ENCODE data around the gene APOL4.
"Not testable (repeated sequence)": the region's sequence is repeated elsewhere in the genome, so short reads cannot be mapped to it uniquely, and the experiment has no call there.

APOL4 gene

DNA sequence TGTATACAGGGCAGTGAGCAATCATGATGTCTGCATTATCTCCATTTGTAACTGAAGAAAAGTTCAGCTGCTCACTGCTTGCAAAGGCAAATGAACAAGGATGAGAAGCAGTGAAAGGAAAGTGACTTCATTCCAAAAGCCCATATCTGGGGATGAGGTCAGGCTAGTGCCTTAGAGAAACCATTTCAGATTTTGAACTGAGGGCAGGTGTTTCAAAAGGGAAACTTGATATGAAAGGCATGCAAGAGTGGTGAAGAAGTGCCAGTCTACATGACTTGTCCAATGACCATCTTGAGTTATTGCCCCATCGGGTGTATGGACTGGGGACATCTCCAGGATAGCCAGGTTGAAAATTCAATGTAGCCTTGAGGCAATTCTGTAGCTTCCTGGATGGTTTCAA lies 7.3 kb upstream of the APOL4 start:
- no peak for DNase-seq (ENCODE audit: low read depth in 1 of 2, low spot score in 1 of 2)

DNA sequence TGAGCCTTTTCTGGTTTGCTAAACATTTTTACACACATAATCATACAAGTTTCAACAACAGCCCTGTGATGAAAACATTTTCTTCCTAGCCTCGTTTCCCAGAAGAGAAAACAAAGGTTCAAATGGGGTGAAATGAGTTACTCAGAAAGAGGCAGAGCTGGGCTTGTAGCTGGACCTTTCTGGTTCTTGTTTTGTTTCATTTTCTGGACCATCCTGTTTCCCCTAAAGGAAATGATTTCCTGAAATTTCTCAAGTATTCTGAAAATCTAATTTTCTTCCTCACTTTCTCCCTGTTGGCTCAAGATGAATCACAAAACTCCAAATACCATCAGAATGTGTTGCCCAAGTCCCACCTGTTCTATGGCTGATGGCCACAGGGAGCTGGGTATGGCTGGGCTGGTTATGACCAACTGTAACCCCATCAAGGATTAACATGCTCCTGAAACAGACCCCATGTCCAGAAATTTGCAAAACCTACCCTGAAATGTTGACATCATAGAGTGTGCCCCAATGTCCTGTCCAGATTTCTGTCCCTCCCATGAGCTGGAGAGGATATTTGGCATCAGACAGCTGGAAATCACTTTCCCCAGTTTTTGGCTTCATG lies 6.7 kb upstream of the APOL4 start:
- no peak for DNase-seq (ENCODE audit: low read depth in 1 of 2, low spot score in 1 of 2)

DNA sequence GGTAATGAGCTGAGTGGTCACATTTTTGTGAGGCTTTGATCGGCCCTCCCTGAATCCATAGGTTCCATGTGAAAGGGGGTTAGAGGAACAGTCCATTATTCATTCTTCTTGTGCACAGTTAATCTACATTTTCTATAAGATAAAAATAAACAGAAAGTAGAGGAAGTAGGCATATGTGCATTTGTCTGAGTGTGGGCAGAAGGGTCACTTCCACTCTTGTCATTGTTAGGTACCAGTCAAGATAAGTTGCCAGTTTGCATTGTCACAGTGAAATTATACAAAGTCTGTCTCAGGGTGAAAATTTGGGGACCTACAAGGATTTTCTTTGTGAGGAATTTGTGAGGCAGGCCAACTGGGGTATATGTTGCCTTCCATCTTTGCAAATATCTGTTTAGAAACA lies 4.6 kb upstream of the APOL4 start:
- DNase-seq (ENCODE audit: low read depth in 1 of 2, low spot score in 1 of 2) = no peak

DNA sequence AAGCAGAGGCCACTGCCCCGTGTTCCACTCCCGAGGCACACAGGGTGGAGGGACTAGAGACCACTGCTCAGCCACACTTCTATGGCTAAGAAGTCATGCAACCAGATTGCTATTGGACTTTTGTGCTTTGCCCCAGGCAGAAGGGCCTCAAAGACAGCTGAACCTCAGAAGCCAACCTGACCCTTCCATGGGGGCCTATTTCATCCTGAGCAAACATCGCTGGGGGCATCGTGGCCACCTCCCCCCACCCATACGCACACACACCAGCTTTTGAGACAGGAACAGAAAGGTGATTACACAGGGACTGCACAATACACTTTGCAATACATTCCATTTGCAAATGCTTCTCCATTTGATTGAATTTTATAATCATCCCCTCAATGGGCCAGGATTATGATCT lies 4.0 kb upstream of the APOL4 start:
- not testable (repeated sequence) for DNase-seq (ENCODE audit: low read depth in 1 of 2, low spot score in 1 of 2)

DNA sequence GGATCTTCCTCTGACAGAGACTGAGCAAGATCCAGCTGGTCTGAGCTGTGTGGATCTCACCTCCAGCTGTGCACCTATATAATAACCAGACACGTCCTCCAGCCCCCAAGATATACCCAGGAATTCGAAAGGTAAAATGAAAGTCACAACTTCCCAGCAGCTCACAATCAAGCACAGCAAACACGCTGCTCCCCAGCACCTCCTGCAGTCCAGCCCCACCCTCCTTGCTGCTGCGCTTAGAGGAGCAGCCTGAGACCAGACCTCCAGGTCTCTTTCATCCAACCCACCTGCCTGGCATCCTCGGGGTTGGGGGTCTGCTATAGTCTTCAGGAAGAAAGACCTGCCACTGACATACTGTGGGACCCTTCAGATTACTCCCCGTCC lies 3.0 kb upstream of the APOL4 start:
- DNase-seq (ENCODE audit: low read depth in 1 of 2, low spot score in 1 of 2) = no peak

DNA sequence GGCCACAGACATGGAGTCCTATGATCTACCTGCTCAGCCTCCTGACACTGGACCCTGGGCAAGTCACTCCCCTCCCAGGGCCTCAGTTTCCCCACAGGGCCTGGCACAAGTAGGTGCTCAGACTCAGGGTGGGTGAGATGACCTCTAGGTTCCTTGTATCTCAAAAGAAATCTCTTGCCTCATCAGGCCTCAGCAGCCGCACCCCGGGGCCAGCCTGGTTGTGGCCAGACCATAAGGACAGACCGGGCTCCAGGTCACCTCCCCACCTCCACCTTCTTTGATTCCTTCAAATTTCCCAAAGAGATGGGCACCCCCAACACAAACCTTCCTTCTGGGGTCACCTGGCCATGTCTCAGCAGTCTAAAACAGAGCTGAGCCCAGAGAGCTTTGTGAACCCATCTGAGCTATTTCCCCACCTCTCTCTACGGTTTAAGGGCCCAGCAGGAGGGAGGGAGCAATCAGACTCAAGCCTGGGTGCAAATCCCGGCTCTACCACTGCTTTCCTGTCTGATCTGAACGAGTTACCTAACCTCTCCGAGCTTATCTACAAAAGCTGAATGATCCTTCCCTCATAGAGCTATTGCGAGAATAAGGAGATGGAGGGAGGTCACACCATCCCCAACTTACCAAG lies 2.5 kb upstream of the APOL4 start:
- no peak for DNase-seq (ENCODE audit: low read depth in 1 of 2, low spot score in 1 of 2)

DNA sequence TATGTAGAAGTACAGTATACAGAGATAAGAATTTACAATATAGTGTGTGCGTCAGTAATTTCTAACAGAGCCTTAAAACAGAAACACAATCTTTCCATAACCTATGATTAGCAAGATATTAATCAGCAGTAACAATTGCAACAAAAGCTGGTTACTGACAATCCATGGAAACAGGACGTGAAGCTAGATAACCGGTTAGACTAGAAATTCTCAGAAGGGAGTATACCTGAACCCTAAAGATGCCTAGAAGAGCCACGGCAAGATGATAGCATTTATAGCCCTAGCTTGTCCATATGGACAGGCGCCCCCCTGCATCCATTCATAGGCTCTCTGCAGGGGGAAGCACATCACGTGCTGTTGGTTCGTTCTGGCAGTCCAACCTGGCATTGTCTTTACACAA lies 1.8 kb upstream of the APOL4 start:
- not testable (repeated sequence) for DNase-seq (ENCODE audit: low read depth in 1 of 2, low spot score in 1 of 2)

DNA sequence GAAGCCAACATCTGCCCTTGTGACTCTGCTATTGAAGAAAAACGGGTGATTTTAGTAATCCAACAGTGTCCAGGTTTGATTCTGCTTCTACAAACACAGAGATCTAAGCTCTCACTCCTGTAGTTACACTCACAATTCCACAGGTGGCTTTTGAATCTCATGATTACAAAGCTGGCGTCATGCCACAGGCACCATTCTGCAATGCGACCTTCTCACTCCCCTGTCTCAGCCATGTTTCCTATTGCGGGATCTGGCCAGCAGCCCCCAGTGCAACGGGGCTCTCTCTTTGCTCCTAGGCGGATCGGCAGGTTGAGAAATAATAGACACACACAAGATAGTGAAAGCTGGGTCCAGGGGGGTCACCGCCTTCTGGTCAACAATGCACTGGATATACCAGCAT lies 1.3 kb upstream of the APOL4 start:
- DNase-seq (ENCODE audit: low read depth in 1 of 2, low spot score in 1 of 2) = not testable (repeated sequence)

DNA sequence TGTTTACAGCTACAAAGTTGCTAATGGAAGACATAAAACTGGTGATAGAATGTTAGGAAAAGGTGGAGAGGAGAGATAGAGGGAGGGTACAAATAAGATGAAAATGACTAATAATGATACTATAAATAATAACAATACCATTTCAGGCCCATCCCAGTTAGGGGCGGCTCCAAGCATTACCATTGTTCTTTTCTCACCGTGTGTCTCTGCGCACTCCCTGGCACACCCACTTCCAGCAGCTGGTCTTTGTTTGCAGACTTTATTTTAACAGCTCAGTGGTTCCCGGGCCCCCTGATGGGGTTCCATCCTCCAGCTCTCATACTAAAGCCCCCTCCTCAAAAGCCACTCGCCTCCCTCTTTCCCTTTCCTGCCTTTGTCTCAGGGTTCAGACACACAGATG lies 584 bp downstream of the APOL4 start:
- DNase-seq (ENCODE audit: low read depth in 1 of 2, low spot score in 1 of 2) = not testable (repeated sequence)

DNA sequence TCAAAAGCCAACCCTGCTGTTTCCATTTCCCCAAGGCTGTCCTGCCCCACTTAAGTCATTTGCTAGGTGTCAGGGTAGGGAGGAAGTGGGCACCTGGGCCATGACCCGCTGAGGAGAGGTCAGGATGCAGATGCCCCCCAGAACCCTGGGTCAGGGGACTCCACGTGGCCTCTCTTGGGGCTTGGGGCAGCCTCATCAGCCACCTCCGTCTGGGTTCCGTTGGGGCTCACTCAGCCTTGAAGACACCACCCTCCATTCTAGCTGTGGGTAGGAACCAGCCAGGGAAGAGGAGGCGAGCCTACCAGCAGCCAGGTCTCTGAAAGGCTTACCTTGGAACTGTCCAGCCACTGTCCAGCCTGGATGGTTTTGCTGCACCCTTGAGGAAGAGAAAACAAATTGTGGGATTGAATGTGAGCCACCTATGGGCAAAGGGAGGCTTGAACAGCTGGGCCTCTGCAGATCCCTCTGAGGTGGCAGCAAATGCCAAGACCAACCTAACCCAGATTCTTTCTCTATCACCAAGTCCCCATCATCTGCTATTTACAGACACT lies 2.5 kb downstream of the APOL4 start:
- DNase-seq (ENCODE audit: low read depth in 1 of 2, low spot score in 1 of 2) = no peak

DNA sequence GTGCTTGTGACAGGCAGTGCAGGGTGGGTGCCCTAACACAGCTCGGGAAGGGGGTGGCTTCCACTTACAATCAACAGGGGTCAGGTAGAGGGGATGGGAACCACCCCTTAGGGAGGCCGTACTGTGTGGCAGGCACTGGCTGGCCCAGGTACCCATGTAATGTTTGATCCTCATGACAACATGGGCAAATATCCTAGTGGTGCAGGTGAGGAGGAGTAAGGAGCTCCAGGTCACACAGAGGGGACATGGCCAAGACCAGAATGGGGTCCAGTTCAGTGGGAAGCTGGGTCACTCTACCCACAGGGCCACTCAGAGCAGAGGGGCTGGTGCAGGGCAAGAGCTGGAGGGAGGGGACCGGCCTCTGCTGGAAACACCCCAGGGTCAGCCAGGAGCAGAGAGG lies 3.1 kb downstream of the APOL4 start:
- DNase-seq (ENCODE audit: low read depth in 1 of 2, low spot score in 1 of 2) = no peak

DNA sequence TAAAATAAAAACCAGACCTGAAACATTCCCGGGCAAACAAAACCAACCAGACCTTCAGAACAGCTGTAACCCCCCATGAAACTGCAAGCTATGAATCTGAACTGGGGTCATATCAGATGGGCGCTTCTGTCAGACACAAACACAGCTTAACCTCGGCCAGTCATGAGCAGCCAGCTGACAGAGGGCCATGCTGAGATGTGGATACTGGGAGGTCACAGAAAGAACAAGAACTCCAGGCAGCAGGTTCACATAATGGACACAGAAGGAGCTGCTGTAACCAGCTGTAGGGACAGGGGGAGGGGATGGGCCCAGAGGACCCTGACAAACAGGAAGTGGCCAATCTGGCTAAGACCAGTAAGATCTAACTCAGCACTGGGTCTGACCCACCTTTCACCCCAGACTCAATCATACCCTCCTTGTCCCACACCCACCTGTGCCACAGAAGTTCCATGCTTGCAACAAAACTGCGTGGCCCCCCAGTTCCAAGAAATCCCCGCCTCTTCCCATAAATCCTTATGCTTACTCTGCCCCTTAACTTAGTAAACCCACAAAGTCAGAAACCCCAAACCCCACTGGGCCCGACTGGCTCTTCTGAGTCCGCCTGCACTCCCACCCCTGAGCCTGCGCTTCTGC lies 4.0 kb downstream of the APOL4 start:
- DNase-seq (ENCODE audit: low read depth in 1 of 2, low spot score in 1 of 2) = no peak

DNA sequence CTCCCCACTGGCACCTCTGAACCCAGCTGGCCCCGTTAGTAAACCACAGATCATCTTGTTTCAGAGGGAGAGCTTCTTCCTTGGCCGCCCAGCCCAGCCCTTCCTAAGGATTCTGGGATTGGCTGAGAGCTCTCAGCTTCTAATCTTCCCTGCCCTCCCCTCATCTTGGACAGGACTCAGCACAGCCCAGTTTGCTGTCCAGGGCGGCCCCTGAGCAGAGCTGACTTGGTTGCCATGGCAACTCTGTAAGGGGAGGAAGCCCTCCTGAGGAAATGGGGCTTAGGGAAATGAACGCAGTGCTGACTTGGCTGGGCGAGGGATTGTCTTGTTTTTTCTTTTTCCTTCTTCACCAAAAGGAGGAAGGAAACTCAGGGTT lies 4.6 kb downstream of the APOL4 start:
- DNase-seq (ENCODE audit: low read depth in 1 of 2, low spot score in 1 of 2) = no peak

DNA sequence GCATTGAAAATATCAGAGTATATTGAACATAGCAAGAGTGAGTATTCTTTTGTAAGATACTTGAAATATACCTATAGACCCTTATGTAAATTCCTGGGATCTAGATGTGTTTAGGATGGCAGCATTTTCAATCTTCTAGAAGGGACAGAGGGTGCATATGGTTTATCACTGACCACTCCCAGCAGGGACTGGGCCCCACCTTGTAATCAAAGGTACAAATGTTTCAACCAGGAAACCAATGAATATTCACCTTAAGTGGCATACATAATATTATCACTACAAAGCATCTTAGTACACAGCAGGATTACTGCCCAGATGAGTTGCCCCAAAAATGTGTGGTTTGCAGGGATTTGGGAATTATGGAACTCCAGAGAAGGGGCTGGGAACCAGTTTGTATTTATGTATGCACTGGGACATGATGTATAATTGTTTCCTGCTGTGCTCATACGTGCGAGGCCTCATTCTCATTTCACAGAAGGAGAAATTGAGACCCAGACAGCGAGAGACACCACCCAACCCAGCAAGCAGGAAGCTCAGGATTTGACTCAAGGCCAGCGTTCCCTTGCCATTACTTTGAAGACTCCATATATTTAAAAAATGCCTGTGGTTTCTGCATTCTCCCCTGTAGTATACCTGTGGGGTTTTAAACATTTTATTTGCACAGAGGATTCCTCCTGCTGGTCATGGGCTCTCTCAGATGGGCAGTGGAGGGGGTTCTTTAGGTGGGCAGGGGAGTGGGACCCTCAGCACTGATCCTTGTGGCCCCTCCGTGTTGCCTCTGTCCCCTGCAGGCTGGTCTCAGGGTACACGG lies 5.2 kb downstream of the APOL4 start:
- no peak for DNase-seq (ENCODE audit: low read depth in 1 of 2, low spot score in 1 of 2)

DNA sequence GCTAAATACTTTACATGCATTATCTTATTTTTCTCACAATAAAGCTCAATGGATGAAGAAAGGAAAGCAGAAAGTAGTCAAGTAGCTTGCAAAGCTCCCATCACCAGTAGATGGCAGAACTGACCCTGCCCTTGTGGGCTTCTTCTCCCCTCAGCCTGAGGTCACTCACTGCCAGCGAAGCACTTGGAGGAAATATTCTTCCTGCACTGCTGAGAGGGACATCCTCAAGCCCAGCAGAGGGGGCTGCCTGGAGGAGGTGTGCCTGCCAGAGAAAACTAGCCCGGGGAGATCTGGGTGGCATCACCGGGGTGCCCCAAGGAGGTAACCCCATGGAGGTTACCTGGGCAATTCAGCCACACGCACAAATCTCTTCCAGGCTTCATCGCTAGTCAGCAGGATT lies 6.6 kb downstream of the APOL4 start:
- no peak for DNase-seq (ENCODE audit: low read depth in 1 of 2, low spot score in 1 of 2)

DNA sequence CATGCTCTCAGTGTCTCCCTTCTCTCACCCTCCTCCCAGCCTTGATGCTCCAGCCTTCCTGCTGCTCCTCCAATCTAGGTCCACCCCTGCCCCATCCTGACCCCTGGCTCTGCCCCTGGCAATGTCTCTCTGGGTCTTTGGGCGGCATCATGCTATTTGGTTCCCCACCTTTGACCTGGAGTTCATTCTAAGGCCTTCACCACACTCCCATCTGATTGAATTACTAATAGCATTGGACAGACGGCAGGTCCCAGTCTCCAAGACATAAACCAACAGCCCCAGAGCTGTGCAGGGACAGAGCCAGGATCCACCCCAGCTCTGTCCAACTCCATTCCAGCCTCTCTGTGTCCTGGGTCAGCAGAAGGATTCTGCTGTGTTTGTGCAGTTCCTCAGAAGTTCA lies 7.2 kb downstream of the APOL4 start:
- DNase-seq (ENCODE audit: low read depth in 1 of 2, low spot score in 1 of 2) = no peak

DNA sequence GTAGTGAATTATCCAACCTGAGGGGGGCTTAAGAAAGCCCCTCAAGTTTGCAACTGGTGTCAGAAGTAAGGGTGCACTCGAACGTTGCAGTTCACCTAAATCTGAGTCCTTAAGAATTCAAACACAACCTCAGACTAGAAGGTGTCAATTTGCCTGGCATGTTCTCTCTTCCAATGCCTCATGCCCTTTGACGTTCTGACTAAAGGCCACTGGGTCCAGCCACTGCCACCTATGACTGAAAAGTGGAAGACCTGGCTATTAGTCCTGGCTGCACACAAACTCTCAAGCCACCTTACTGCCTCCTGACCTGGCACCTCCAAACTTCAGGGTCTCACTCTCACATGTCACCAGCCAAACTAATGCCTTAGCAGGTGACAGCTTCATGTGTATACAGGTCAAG lies 8.0 kb downstream of the APOL4 start:
- no peak for DNase-seq (ENCODE audit: low read depth in 1 of 2, low spot score in 1 of 2)

DNA sequence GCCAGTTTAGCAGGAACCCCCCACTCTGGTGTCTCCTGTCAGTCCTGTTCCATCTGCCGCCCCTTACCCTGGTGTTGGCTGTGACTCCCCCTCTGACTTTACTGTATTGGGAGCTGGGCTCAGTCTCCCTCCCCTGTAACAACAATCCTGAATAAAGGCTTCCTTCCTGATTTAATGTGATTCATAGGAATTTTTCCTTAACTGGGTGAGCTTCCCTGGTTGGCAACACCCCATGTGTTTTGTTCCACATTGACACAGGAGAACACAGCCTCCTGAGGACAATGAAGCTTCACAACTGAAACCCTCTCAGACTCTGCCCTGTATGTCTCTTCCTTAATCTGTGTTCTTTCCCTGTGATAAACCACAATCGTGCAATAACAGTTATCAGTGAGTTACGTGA lies 8.4 kb downstream of the APOL4 start:
- no peak for DNase-seq (ENCODE audit: low read depth in 1 of 2, low spot score in 1 of 2)

DNA sequence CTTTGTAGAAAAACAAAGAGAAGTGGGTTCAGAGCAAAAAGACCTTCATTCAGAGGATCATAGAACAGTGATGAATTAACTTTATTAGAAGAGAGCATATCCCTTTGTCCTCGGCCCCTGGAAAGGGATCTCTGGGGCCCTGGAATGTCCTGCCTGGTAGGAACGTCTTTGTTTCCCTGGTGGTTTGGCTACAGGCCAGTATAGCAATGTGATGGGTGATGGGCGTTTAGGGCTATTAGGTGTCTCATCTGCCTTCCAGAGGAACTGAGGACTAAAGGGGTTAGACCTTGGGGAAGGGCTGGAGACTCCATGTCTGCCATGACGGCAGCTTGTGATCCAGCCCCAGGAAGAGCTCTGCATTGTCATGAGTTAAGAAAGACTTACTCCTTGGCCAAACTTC lies 9.1 kb downstream of the APOL4 start:
- DNase-seq (ENCODE audit: low read depth in 1 of 2, low spot score in 1 of 2) = no peak

DNA sequence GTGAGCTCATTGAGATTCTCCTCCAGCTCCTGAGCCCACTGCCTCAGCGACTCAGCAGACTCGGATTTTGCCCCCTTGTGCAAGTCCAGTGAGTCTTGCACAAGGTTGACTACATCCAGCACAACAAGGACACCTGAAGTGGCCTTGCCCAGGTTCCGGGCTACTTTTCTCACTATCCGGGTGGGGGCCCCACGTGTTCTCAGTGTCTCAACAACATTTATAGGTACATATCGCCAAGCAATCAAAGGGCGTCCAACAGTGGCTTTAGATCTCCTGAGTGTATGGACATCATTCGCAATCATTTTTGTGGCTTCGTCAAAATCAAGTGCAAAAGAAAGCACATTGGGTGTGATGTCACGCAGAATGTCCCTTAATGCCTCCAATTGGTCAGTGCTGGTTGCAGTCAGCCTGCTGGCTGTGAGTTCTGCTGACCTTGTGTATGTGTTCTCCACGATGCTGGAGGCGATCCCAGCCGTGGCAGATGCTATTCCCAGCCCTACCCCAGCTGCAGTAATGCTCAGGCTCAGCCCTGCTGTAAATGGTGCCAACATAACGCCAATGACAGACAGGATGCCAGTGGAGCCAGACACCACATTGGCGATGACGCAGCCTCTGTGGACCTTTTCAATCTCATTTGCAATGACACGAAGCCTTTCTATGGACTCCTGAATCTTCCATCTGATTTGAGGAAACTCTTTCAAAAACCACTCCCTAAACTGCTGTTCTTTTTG lies 10.3 kb downstream of the APOL4 start:
- no peak for DNase-seq (ENCODE audit: low read depth in 1 of 2, low spot score in 1 of 2)

DNA sequence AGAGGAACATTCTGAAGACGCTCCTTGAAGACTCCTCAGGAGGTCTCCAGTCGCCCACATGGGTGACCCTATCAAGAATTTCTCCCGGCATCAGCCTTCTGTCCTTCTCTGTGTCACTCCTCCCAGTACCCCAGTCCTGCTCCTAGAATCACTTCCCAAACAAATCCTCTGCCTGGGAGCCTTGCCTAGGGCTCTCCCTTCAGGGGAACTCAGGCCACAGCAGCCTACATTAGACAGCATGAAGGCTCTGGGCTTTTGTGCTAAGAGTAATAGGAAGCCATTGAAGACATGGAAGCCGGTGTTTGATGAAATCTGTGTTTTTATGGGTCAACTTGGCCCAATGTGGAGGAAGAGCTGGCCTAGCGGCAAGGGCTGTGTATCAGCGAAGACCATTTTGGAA lies 13.7 kb downstream of the APOL4 start:
- DNase-seq (ENCODE audit: low read depth in 1 of 2, low spot score in 1 of 2) = not testable (repeated sequence)

Measured in activated T-helper 1 cell treated with anti-CD3 and anti-CD28 coated beads, Interleukin-2, amount 50 U/mL, for 16 hours (primary cell).